ENCODE data around the gene GPR39.
A peak's percentile ranks its signal among the peaks of the same experiment; 100 is the strongest.

The GPR39 gene

GRCh38 chr2:132604561-132604960 lies 188.0 kb downstream of the GPR39 start:
- no peak for DNase-seq (ENCODE audit: low spot score)

GRCh38 chr2:132605236-132606180 lies 188.9 kb downstream of the GPR39 start:
- no peak for DNase-seq (ENCODE audit: low spot score)

- no peak for DNase-seq (ENCODE audit: low spot score)
Observed at GRCh38 chr2:132606649-132607048, 190.0 kb downstream of the GPR39 start.

- DNase-seq (ENCODE audit: low spot score): no peak
Observed at GRCh38 chr2:132607426-132608090, 191.0 kb downstream of the GPR39 start.

- DNase-seq (ENCODE audit: low spot score): no peak
Observed at GRCh38 chr2:132608311-132608710, 191.7 kb downstream of the GPR39 start.

- DNase-seq (ENCODE audit: low spot score): no peak
Observed at GRCh38 chr2:132609101-132609890, 192.7 kb downstream of the GPR39 start.

GRCh38 chr2:132611719-132612118 lies 195.1 kb downstream of the GPR39 start:
- DNase-seq (ENCODE audit: low spot score): no peak

- no peak for DNase-seq (ENCODE audit: low spot score)
Observed at GRCh38 chr2:132615329-132616085, 198.9 kb downstream of the GPR39 start.

- no peak for DNase-seq (ENCODE audit: low spot score)
Observed at GRCh38 chr2:132617989-132618388, 201.4 kb downstream of the GPR39 start.

- no peak for DNase-seq (ENCODE audit: low spot score)
Observed at GRCh38 chr2:132618734-132619133, 202.1 kb downstream of the GPR39 start.

- DNase-seq (ENCODE audit: low spot score): peak; percentile 36
Observed at GRCh38 chr2:132620115-132620514, 203.5 kb downstream of the GPR39 start.

- no peak for DNase-seq (ENCODE audit: low spot score)
Observed at GRCh38 chr2:132621131-132621875, 204.7 kb downstream of the GPR39 start.

GRCh38 chr2:132623096-132623839 lies 206.7 kb downstream of the GPR39 start:
- DNase-seq (ENCODE audit: low spot score): peak; percentile 82

GRCh38 chr2:132627536-132627935 lies 210.9 kb downstream of the GPR39 start:
- peak; percentile 24 for DNase-seq (ENCODE audit: low spot score)

GRCh38 chr2:132632000-132632649 lies 215.5 kb downstream of the GPR39 start:
- DNase-seq (ENCODE audit: low spot score): peak; percentile 15

- DNase-seq (ENCODE audit: low spot score): no peak
Observed at GRCh38 chr2:132633635-132634034, 217.0 kb downstream of the GPR39 start.

- no peak for DNase-seq (ENCODE audit: low spot score)
Observed at GRCh38 chr2:132636346-132636745, 219.7 kb downstream of the GPR39 start.

GRCh38 chr2:132638313-132639040 lies 221.9 kb downstream of the GPR39 start:
- DNase-seq (ENCODE audit: low spot score): no peak

- no peak for DNase-seq (ENCODE audit: low spot score)
Observed at GRCh38 chr2:132640116-132640515, 223.5 kb downstream of the GPR39 start.

Measured in GM03348 (cell line).